PC-9 (cell line): Measurements from ENCODE around the gene INPP4A.

Experiments used
- CTCF ChIP-seq: fragments of 200-600 bp; sonication (generic); conservative IDR thresholded peaks from 2 replicates; pipeline ENCODE4 v1.6.1; 2017; ENCODE audit warnings: mixed run types, antibody characterized with exemption, mild to moderate bottlenecking, moderate library complexity
- EZH2 ChIP-seq: fragments of 200-600 bp; sonication (generic); IDR thresholded peaks from 2 replicates; pipeline ENCODE4 v1.8.0; 2017; ENCODE audit warnings: antibody characterized with exemption, low read depth

GRCh38 chr2:98521266-98521665 lies 76.6 kb downstream of the INPP4A start:
- TF ChIP-seq CTCF (no peak), EZH2 (no peak)
